Stimulated activated naive CD8-positive, alpha-beta T cell treated with anti-CD3 and anti-CD28 coated beads, Interleukin-15, amount 100 ng/mL, for 72 hours (primary cell): ENCODE results near the gene TCF7.

ENCODE experiments used
- ATAC-seq: fragments of 150-1000 bp; cut with Tn5 transposase; 2 replicates; pipeline ENCODE4 v1.10.0; 2021; ENCODE audit warnings: mild to moderate bottlenecking, moderate library complexity
- DNase-seq, 2 donors: peaks; one replicate each; pipeline ENCODE4 v3.0.0; 2021 to 2022
- H3K27ac Mint-ChIP-seq, 2 donors: one replicate each; pipeline ENCODE4 v1.8.0; 2022; ENCODE audit warnings: mild to moderate bottlenecking in 2 of 2, mixed read lengths in 2 of 2, moderate library complexity in 2 of 2
- H3K27me3 Mint-ChIP-seq: one replicate; pipeline ENCODE4 v1.8.0; 2022; ENCODE audit warnings: mixed read lengths
- H3K4me1 Mint-ChIP-seq: one replicate; pipeline ENCODE4 v1.8.0; 2022; ENCODE audit warnings: mild to moderate bottlenecking, mixed read lengths
- H3K4me3 Mint-ChIP-seq, 2 donors: one replicate each; pipeline ENCODE4 v1.8.0; 2022; ENCODE audit warnings: mild to moderate bottlenecking in 2 of 2, mixed read lengths in 2 of 2, moderate library complexity in 1 of 2
- H3K9me3 Mint-ChIP-seq, 2 donors: one replicate each; pipeline ENCODE4 v1.8.0; 2022; ENCODE audit warnings: mixed read lengths in 2 of 2

Gene TCF7

DNA sequence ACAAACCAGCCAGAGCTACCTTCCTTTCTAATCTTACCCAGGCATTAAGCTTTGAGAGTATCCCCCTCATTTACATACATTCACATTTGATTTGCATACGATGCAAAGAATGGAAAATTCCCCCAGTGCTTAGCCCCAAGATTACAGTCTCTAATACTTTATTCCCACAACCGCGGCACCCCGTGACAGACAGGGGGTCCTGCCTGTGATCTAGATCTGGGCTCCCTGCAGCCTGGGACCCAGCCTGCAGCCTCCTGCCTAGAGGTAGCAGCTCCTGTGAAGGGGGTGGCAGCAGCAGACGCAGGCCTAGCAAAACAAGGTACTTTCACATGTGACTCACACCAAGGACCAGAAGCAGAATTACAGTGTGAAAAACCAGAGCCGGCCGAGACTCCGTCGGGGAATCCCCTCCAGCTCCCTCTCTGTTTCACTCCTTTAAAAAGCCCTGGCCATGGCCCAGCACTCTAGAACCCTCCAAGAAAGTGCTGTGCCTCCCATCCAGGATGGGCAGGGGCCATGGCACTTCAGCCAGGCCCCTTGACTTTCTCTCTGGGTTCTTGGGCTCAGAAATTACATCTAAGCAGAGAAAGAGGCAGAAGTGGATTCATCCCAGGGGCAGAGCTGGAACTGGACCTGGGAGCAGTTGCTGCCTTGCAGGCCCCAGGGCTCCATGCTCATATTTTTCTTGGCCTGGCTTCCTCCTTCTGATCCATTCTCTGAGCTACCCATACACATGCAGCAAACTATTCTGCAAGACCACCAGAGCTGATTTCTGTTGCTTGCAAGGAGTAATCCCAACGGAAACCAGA, 14.0 kb upstream of the TCF7 start:
- H3K4me3 Mint-ChIP-seq: peak overlapping the region; percentile 18 to 74
- peaks cover 99% of the 10 kb centered on the region for H3K4me1 Mint-ChIP-seq
- ATAC-seq (peak; percentile 87), DNase-seq (peak; percentile 92 to 96)
- peak overlapping the region; percentile 83 to 89 for H3K27ac Mint-ChIP-seq
- H3K27me3 Mint-ChIP-seq: no peaks in the 10 kb centered on the region
- no peaks in the 10 kb centered on the region for H3K9me3 Mint-ChIP-seq

DNA sequence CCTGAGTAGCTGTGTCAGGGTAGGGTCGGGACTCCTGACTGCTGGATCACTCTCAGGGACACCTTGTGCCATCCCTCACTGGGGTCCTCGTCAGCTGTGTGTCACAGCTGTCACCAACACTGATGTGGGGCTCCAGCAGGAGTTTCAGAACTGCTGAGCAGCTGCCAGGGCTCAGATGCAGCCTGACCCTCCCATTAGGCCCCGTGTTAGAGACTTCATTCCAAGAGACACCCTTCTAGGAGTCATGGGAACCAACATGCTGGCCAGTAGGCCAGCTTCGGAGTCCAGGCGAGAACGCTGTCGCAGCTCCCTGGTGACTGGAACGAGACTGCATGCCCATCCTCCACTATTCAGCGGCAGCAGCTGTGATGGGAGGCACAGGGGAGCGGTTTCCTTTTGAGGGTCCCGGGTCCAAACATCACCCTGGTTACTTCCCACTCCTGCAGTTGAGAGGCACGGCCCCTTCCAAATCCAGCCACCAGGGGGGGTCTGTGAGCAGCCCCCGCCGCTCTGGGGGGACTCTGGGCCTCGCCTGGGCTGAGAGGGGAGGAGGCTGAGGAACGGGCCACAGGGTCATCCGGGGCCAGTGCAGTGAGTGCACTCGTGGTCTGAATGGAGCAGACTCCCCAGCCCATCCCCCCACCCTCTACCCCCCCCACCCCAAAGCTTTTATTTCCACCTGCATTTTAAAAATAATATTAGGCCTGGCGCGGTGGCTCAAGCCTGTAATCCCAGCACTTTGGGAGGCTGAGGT, 12.6 kb upstream of the TCF7 start:
- Mint-ChIP-seq H3K27ac (peak overlapping the region; percentile 57 to 91), H3K9me3 (no peaks in the 10 kb centered on the region), H3K4me3 (peak overlapping the region; percentile 46 to 74), H3K4me1 (peaks cover 99% of the 10 kb centered on the region), H3K27me3 (peaks cover 2% of the 10 kb centered on the region)
- DNase-seq: peak; percentile 79 to 83
- no peak for ATAC-seq

DNA sequence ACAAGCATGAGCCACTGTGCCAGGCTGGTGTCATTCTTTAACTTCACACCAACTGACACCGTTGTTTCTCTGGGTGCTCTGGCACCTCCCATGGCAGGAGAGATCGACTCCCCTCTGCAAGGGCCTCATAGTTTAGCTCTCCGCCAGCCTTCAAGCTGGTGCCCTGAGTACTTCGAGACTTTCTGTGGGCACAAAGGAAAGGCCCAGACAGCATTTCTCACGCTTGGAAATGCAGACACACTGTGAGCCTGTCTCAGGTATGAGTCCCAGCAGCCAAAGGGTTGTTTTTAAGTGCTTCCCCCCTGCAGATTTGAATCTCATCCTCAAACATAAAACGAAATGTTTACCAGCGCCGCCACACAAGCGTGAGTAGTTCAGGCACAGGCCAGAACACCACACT, 11.1 kb upstream of the TCF7 start:
- Mint-ChIP-seq H3K4me3 (peak overlapping the region; percentile 85 to 90), H3K27ac (peak overlapping the region; percentile 87 to 98), H3K27me3 (peaks cover 5% of the 10 kb centered on the region), H3K4me1 (peaks cover 99% of the 10 kb centered on the region), H3K9me3 (no peaks in the 10 kb centered on the region)
- DNase-seq: peak in 1 of 2 donors; percentile 80
- ATAC-seq: peak; percentile 33

DNA sequence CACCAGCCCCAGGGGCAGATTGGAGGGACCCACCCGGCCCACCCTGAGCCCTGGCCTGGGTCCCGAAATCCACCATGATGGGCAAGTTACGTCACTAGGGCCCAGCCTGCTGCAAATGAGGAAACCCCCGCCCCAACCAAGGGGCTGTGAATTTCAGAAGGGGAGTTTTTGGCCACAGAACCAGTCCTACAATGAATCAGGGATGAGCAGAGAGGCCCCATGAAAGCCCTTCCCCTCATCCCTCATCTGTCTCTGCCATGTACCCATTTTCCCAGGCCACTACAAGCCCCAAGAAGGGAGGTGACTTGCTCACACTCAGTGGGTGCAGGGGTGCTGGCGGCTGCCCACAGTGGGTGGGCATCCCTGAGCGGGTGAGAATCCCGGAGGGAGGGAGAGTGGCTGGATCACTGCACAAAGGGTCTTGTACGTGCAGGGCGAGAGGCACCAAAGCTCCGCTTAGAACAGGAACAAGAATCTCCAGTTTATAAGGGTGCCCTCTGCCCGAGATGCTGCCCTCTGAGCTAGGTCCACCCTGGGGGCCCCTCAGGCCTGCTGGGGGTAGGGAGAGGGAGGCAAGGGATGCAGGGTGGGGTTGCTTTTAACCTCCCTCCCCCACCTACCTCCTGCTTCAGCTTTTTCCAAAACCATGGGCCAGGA, 10.4 kb upstream of the TCF7 start:
- peaks cover 5% of the 10 kb centered on the region for H3K27me3 Mint-ChIP-seq
- H3K9me3 Mint-ChIP-seq: no peaks in the 10 kb centered on the region
- peak overlapping the region; percentile 98 for H3K27ac Mint-ChIP-seq
- peak; percentile 51 to 81 for DNase-seq
- H3K4me3 Mint-ChIP-seq: peak overlapping the region; percentile 85 to 90
- ATAC-seq: peak; percentile 24
- peaks cover 99% of the 10 kb centered on the region for H3K4me1 Mint-ChIP-seq

DNA sequence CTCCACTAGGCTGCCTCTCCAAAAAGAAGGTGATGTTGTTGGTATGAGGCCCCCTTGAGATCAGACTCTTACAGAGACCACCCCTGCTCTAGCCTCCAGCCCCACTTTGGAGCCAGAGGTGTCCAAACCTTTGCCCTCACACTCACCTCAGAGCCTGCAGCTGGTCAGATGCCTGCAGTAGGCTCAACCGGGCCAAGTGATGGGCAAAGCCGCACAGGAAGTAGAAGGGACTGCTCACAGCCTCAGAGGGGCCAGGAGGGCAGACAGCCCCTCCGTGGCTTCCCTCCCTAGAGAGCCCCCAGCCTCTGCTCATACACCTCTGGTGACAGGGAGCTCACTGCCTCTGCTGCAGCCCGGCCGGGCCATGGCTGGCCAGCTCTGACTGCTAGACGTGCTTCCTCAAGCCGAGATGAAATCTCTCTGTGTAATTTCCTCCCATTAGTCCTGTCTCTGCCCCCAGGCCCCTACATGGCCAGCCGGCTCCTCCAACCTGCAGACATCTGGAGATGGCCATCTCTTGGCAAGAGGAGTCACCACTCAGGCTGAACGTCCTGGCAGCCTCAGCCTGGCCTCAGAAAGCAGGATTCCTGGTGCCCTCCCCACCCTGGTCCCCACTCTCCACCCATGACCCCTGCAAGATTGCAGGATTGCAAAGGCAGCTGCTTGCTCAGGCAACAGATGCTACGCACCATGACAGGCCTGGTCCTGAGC, 7.3 kb upstream of the TCF7 start:
- Mint-ChIP-seq H3K27ac (peak overlapping the region in 1 of 2 donors; percentile 88), H3K27me3 (peaks cover 5% of the 10 kb centered on the region), H3K4me1 (peaks cover 99% of the 10 kb centered on the region), H3K9me3 (no peaks in the 10 kb centered on the region), H3K4me3 (no peak overlapping the region)
- no peak for DNase-seq
- ATAC-seq: no peak

DNA sequence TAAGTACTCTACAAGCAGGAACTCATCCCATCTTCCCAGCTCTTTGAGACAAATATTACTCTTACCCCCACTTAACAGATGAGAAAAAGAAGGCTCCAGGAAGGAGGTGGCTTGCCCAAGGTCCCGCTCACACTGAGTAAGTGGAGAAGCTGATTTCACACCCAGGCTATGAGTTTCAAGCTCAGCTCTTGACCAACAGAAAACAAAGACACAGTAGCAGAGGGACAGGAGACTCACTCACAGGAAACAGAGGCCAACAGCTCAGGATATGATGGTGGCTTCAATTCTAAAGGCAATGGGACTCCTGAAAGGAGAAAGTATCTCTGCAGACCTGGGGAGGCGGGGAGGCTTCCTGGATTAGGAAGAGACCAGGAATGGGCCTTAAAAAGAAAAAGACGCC, 6.7 kb upstream of the TCF7 start:
- Mint-ChIP-seq H3K27ac (no peak overlapping the region), H3K4me3 (no peak overlapping the region), H3K9me3 (no peaks in the 10 kb centered on the region), H3K4me1 (peaks cover 100% of the 10 kb centered on the region), H3K27me3 (peaks cover 5% of the 10 kb centered on the region)
- DNase-seq: no peak
- no peak for ATAC-seq

DNA sequence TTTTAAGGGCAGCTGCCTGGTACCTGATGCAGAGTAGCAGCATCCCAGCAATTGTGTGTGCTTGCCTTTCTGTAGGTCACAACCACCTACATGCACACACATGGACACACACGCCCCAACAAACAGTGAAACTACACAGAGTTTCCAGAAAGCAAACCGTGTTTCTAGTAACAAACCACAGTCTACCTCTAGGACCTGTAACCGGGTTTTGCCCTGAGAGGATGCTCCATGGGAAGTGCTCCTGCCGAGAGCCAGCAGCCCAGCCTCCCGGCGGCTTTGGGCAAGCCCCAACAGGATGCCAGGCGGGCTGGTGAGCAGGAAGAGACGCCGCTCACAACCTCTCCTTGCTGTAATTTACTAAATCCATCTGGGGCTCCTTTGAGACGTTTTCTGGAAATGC, 4.1 kb upstream of the TCF7 start:
- peaks cover 89% of the 10 kb centered on the region for H3K4me1 Mint-ChIP-seq
- DNase-seq: peak in 1 of 2 donors; percentile 57

DNA sequence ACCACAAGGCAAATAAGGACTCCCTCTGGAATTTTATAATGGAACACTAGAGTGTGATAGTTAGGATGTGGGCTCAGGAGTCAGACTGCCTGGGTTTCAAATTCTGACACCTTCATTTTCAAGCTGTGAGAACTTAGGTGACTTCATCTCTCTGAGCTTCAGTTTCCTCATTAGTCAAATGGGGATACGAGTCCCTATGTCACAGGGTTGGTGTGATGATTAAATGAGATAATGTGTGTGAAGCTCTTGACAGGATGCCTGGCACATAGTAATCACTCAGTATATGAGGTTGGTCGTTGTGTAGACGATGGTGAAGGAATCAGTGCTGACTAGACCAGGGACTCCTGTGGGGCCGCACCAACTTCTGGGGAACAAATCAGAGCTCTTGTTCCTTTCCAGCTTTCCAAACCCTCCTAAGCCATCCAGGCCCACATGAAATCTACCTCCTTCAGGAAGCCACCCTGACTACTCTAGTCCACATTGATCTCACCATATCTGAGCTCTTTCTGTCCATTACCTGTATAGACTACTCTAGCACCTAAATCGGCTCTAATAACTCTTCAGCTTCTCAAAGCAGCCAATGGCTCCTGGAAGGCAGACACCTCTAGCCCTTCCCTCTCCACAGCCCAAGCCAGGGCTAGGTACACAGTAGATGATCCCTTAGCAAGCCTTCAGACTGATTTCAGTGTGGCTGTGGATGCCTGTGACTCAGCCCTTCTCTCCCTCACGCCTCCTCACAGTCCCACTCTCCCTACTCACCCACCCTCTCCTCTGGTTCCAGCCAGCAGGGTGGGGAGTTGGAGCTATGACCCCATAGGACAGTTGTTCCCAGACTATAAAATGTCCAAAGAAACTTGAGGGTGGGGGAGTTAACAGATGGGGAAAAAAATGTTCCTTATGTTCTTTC, 2.5 kb upstream of the TCF7 start:
- Mint-ChIP-seq H3K4me1 (peaks cover 80% of the 10 kb centered on the region), H3K9me3 (no peaks in the 10 kb centered on the region), H3K4me3 (peak overlapping the region; percentile 93 to 96), H3K27me3 (peaks cover 2% of the 10 kb centered on the region), H3K27ac (peak overlapping the region; percentile 45 to 85)
- DNase-seq (peak in 1 of 2 donors; percentile 62), ATAC-seq (peak; percentile 79)

More for the DNA sequence above, 4.1 kb upstream of the TCF7 start:
- Mint-ChIP-seq H3K4me3 (peak overlapping the region; percentile 93 to 96), H3K9me3 (no peaks in the 10 kb centered on the region), H3K27me3 (peaks cover 5% of the 10 kb centered on the region), H3K27ac (peak overlapping the region in 1 of 2 donors; percentile 48)
- ATAC-seq: peak; percentile 5

DNA sequence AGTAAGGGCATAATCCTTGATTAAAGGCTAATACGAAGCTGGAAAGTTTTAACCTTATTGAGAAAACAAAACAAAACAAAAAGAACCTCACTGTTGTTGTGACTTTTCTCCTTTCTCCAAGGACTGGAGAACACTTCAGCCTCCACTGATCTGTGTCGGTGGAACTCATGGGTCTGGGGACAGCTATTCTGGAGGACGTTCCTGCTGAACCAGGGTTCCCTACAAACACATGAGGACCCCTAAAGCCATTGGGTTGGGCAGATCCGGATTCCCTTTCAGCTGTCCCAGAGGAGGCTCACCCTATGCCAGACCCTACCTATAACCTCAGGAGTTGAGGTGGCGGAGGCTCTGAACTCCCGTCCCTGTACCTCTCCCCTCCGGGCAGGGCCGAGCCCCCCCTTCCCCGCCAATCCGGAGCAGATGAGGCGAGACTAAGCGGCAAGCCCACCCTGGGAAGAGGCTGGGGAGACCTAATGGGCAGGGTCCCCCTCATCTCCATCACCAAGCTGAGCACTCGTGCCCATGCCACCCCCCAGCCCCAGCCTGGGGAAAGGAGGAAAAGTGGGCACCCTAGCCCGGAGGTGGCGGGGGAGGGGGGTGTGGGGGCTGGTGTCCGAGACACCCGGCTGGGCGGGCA, 1.6 kb upstream of the TCF7 start:
- DNase-seq: no peak
- no peaks in the 10 kb centered on the region for H3K9me3 Mint-ChIP-seq
- H3K27me3 Mint-ChIP-seq: no peaks in the 10 kb centered on the region
- H3K4me1 Mint-ChIP-seq: peaks cover 80% of the 10 kb centered on the region
- H3K27ac Mint-ChIP-seq: peak overlapping the region; percentile 73 to 85
- ATAC-seq: no peak
- peak overlapping the region; percentile 93 to 96 for H3K4me3 Mint-ChIP-seq

DNA sequence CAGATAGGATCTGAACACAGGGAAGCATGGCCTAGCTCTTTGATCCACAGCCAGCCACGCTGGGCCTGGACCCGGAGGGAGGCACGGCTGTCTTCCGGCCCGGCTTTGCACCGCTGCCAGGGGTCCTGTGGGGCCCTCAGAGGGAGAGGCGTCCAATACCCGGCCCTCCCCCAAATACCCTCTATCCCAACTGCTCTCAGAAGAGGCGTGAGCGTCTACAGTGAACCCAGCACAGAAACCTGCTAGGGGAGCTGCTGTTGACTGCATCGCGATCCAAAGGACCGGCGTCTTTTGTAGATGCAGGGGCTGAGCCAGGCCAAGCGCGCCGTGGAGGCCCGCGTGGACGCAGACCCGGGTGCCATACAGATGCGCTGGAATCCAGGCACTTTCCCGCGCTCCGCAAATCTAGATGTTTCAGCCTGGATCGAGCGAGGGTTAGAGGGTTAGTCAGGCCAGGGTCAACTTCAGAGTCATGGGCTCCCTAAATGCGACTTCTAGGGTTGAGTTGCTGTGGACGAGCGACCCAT, 1.1 kb upstream of the TCF7 start:
- Mint-ChIP-seq H3K27ac (peak overlapping the region; percentile 97), H3K27me3 (no peaks in the 10 kb centered on the region), H3K4me1 (peaks cover 80% of the 10 kb centered on the region), H3K4me3 (peak overlapping the region; percentile 93 to 96), H3K9me3 (no peaks in the 10 kb centered on the region)
- ATAC-seq (no peak), DNase-seq (no peak)

DNA sequence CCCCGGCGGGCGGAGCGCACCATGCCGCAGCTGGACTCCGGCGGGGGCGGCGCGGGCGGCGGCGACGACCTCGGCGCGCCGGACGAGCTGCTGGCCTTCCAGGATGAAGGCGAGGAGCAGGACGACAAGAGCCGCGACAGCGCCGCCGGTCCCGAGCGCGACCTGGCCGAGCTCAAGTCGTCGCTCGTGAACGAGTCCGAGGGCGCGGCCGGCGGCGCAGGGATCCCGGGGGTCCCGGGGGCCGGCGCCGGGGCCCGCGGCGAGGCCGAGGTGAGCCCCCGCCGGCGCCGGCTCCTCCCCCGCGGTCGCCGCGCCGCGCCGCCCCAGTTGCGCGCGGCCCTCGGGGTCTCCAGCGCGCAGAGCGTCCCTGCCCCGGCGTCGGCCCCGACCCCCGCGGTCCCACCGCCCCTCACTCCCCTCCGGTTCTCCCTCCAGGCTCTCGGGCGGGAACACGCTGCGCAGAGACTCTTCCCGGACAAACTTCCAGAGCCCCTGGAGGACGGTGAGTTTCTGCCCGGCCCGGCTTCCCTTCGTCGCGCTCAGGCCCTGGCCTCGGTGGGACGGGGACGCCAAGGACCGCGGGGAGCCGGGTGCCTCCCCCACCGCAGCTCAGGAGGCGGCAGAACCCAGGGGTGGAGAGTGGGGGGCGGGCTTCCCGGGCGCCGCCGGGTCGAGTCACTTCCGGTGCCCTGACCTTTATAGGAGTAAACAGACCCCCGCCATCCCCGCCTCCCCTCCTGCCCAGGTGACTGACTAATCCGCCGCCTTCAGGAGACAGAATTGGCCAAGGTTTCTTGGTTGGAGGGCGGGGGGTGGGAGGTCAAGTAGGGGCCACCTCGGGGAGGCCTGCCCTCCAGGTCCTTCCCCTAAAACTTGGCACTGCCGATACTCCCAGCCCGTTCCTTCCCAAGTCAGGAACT, 665 bp downstream of the TCF7 start:
- peaks cover 80% of the 10 kb centered on the region for H3K4me1 Mint-ChIP-seq
- H3K4me3 Mint-ChIP-seq: peak overlapping the region; percentile 80 to 88
- H3K27me3 Mint-ChIP-seq: no peaks in the 10 kb centered on the region
- ATAC-seq (peak; percentile 45), DNase-seq (peak; percentile 70 to 83)
- no peaks in the 10 kb centered on the region for H3K9me3 Mint-ChIP-seq
- H3K27ac Mint-ChIP-seq: peak overlapping the region in 1 of 2 donors; percentile 84

DNA sequence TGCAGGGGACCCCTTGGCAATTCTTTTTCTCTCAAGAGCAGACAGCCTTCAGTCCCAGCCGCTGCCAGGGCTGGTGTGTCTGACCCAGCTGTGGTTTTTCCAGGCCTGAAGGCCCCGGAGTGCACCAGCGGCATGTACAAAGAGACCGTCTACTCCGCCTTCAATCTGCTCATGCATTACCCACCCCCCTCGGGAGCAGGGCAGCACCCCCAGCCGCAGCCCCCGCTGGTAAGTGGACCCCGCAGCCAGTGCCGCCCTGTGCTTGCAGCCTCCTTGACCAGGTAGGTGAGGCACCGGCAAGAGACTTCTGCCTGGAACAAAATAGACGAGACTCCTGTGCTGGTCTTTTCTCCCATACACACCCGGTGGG, 1.3 kb downstream of the TCF7 start:
- ATAC-seq (no peak), DNase-seq (no peak)
- H3K9me3 Mint-ChIP-seq: no peaks in the 10 kb centered on the region
- H3K4me3 Mint-ChIP-seq: peak overlapping the region; percentile 80 to 88
- peak overlapping the region; percentile 26 to 84 for H3K27ac Mint-ChIP-seq
- no peaks in the 10 kb centered on the region for H3K27me3 Mint-ChIP-seq
- peaks cover 80% of the 10 kb centered on the region for H3K4me1 Mint-ChIP-seq

DNA sequence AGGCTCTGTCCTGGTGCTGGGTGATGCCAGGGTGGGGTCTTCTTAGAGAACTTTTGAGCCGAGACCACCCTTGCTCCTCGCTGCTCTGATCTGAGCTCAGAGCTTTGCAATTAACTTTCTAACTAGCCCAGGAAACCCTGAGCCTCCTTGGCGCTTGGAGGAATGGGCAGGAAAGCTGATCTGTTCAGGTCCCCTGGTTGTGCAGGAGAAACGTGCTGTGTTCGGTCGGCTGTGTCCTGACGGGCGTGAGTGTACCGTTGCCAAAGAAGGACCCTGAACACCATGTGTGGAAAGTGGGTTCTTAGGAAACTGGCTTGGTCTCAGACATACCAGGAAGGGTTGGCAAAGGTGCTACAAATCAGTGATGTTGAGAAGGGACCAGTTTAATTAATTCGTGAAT, 1.8 kb downstream of the TCF7 start:
- H3K27ac Mint-ChIP-seq: peak overlapping the region; percentile 16 to 84
- no peaks in the 10 kb centered on the region for H3K9me3 Mint-ChIP-seq
- H3K4me1 Mint-ChIP-seq: peaks cover 80% of the 10 kb centered on the region
- DNase-seq: no peak
- ATAC-seq: no peak
- H3K4me3 Mint-ChIP-seq: peak overlapping the region; percentile 80 to 88
- H3K27me3 Mint-ChIP-seq: no peaks in the 10 kb centered on the region
